ENCODE measurements around the gene EIF6. TPM values are rescaled to one million over a fixed set of nuclear protein-coding genes. Genes with fewer than 3 reads are reported as not detected.

The EIF6 gene
- polyA plus RNA-seq, 3 donors: 94.3 to 222 (median 190) TPM

DNA sequence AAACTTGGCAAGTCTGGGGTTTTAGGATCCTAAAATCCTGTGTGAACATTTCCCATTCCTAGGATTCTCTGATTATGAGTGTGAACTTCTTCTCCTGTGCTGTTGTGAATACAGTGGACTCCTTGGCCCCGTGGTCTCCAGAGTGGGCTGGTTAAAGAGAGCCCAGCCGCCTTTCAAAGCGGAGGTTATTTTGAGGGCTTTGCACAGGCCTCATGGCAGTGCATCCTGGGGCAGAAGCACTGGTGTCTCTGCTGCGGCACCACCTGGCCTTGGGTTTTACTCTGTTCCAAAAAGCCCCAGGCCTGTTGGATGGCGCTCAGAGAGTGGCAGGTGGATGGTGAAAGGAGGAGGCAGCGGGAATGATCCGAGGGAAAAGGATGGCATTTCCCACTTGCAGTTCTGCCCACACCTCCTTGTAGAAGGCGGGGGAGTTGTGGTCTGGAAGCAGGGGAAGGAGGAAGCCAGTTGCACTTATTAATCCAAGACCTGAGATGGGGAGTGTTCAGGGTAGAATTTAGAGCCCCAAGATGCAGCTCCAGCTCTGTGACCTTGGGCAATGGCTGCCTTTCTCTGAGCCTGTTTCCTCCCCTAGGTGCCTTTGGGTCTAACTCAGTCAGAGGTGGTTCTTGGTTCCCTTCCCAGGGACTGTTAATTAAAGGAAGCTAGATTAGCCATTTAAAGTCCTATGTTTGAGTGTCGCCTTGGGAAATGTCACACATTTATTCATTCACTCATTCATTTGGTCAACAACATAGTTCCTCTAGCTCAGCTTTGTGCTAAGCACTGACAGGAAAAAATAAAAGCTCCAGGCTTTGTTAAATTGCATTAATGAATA lies 35.7 kb downstream of the EIF6 start:
- Histone ChIP-seq H3K4me1 (ENCODE audit: control insufficient read depth in 1 of 2, insufficient read depth in 2 of 2, low read length in 2 of 2) (no peaks in the 10 kb centered on the region), H3K36me3 (replicated peaks in 1 of 2; ENCODE audit: control insufficient read depth in 1 of 2, insufficient read depth in 2 of 2, low read length in 2 of 2) (no peaks in the 10 kb centered on the region), H4K20me1 (ENCODE audit: insufficient read depth, low read length) (no peaks in the 10 kb centered on the region), H3K9ac (ENCODE audit: insufficient read depth, low read length, poor library complexity, severe bottlenecking) (no peak overlapping the region), H3K79me2 (ENCODE audit: insufficient read depth, low read length) (no peaks in the 10 kb centered on the region), H3K27me3 (ENCODE audit: control insufficient read depth in 2 of 2, insufficient read depth in 2 of 2, low read length in 2 of 2) (no peaks in the 10 kb centered on the region), H3K4me2 (replicated peaks; ENCODE audit: extremely low read depth, low read length, poor library complexity, severe bottlenecking) (no peak overlapping the region), H3K9me3 (replicated peaks in 1 of 2; ENCODE audit: control insufficient read depth in 1 of 2, insufficient read depth in 1 of 2, low read length in 2 of 2) (no peaks in the 10 kb centered on the region), H3K27ac (ENCODE audit: low read depth in 1 of 2, low read length in 2 of 2) (no peak overlapping the region), H2AFZ (ENCODE audit: insufficient read depth, low read depth, low read length, poor library complexity, severe bottlenecking) (no peak overlapping the region), H3K4me3 (replicated peaks in 1 of 3; ENCODE audit: low read depth in 2 of 3, low read length in 3 of 3) (no peak overlapping the region)
- peaks cover 0 to 4% of the 10 kb centered on the region in 2 donors for H3K36me3 Mint-ChIP-seq
- H3K9me3 Mint-ChIP-seq: no peaks in the 10 kb centered on the region
- H3K27me3 Mint-ChIP-seq (ENCODE audit: low read depth in 3 of 3): no peaks in the 10 kb centered on the region
- no peak overlapping the region for H3K4me3 Mint-ChIP-seq
- WGBS (ENCODE audit: insufficient coverage): 83% methylated on average over 7 of the region's 9 CpGs
- H3K4me1 Mint-ChIP-seq: peaks cover 14% of the 10 kb centered on the region
- DNase-seq: no peak
- H3K27ac Mint-ChIP-seq: no peak overlapping the region
- TF ChIP-seq, protein P1, sequence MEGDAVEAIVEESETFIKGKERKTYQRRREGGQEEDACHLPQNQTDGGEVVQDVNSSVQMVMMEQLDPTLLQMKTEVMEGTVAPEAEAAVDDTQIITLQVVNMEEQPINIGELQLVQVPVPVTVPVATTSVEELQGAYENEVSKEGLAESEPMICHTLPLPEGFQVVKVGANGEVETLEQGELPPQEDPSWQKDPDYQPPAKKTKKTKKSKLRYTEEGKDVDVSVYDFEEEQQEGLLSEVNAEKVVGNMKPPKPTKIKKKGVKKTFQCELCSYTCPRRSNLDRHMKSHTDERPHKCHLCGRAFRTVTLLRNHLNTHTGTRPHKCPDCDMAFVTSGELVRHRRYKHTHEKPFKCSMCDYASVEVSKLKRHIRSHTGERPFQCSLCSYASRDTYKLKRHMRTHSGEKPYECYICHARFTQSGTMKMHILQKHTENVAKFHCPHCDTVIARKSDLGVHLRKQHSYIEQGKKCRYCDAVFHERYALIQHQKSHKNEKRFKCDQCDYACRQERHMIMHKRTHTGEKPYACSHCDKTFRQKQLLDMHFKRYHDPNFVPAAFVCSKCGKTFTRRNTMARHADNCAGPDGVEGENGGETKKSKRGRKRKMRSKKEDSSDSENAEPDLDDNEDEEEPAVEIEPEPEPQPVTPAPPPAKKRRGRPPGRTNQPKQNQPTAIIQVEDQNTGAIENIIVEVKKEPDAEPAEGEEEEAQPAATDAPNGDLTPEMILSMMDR (IDR thresholded peaks at IDR 0.05): no peak
- intact Hi-C loops (cut with micrococcal nuclease): no loop called here

DNA sequence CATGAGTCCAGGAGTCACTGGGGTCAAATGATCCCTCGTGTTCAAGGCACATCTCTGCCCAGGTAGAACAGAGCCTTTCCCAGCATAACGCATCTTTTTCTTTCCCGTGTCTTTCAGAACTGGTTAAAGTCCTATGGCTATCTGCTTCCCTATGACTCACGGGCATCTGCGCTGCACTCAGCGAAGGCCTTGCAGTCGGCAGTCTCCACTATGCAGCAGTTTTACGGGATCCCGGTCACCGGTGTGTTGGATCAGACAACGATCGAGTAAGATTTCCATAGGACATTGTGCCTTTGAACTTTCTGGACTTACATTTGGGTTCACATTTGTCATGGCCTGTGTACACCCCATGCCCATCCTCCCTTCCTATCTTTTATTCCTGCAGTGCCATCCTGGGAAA lies 37.8 kb downstream of the EIF6 start:
- no peaks in the 10 kb centered on the region for H3K36me3 ChIP-seq (replicated peaks in 1 of 2; ENCODE audit: control insufficient read depth in 1 of 2, insufficient read depth in 2 of 2, low read length in 2 of 2)
- Mint-ChIP-seq H3K4me3 (no peak overlapping the region), H3K4me1 (peaks cover 11% of the 10 kb centered on the region), H3K27me3 (ENCODE audit: low read depth in 3 of 3) (no peaks in the 10 kb centered on the region), H3K9me3 (no peaks in the 10 kb centered on the region), H3K36me3 (peaks cover 0 to 4% of the 10 kb centered on the region in 2 donors), H3K27ac (no peak overlapping the region)
- H2AFZ ChIP-seq (ENCODE audit: insufficient read depth, low read depth, low read length, poor library complexity, severe bottlenecking): no peak overlapping the region
- no peak overlapping the region for H3K4me3 ChIP-seq (replicated peaks in 1 of 3; ENCODE audit: low read depth in 2 of 3, low read length in 3 of 3)
- H3K9me3 ChIP-seq (replicated peaks in 1 of 2; ENCODE audit: control insufficient read depth in 1 of 2, insufficient read depth in 1 of 2, low read length in 2 of 2): no peaks in the 10 kb centered on the region
- no peak overlapping the region for H3K27ac ChIP-seq (ENCODE audit: low read depth in 1 of 2, low read length in 2 of 2)
- H3K4me1 ChIP-seq (ENCODE audit: control insufficient read depth in 1 of 2, insufficient read depth in 2 of 2, low read length in 2 of 2): no peaks in the 10 kb centered on the region
- intact Hi-C loops (cut with micrococcal nuclease): no loop called here
- no peak overlapping the region for H3K9ac ChIP-seq (ENCODE audit: insufficient read depth, low read length, poor library complexity, severe bottlenecking)
- 98% methylated on average over 11 of the region's 12 CpGs for WGBS (ENCODE audit: insufficient coverage)
- H4K20me1 ChIP-seq (ENCODE audit: insufficient read depth, low read length): no peaks in the 10 kb centered on the region
- TF ChIP-seq, protein P1 (IDR thresholded peaks at IDR 0.05): no peak
- no peak for DNase-seq
- no peak overlapping the region for H3K4me2 ChIP-seq (replicated peaks; ENCODE audit: extremely low read depth, low read length, poor library complexity, severe bottlenecking)
- H3K79me2 ChIP-seq (ENCODE audit: insufficient read depth, low read length): no peaks in the 10 kb centered on the region
- H3K27me3 ChIP-seq (ENCODE audit: control insufficient read depth in 2 of 2, insufficient read depth in 2 of 2, low read length in 2 of 2): no peaks in the 10 kb centered on the region
